A549 treated with RU486 at 1 μM for 4 hours (cell line): ENCODE data around the gene ZNF626. TPM values are rescaled to one million over a fixed set of nuclear protein-coding genes. Genes with fewer than 3 reads are reported as not detected.

Source experiments
- total RNA-seq: library from RNA; stranded (reverse); fragments of 200-300 nt; extraction: Qiagen RNA extraction; gene quantifications from 5 replicates; pipeline ENCODE4 v1.2.3, GENCODE V29; 2022; ENCODE audit warnings: low read depth

Gene ZNF626
- not detected in 5 replicates for total RNA-seq

GRCh38 chr19:20661150-20661819 lies at the start of gene ZNF626:
ZNF626 (minus strand) TSS chr19:20661571; CDS start chr19:20661446, 125 bp downstream.

Other genes with a start within 250 kb of the ZNF626 start
- 0.06 to 0.15 TPM (median 0.12 TPM) in 3 of 5 replicates, not detected in the others for gene ZNF737, start 95.8 kb downstream of the ZNF626 start, total RNA-seq
- not detected in 5 replicates for gene ZNF66, start 114.7 kb upstream of the ZNF626 start, total RNA-seq